IMR-90 (cell line): ENCODE measurements around the gene LY9. TPM values are rescaled to one million over a fixed set of nuclear protein-coding genes. Genes with fewer than 3 reads are reported as not detected.

Source experiments
- ATAC-seq: fragments of 200-7000 bp; cut with Tn5 transposase; 2 replicates; pipeline ENCODE4 v1.9.1; 2020; ENCODE audit warnings: low read depth, mild to moderate bottlenecking, moderate library complexity
- BruUV-seq: library from RNA; stranded (reverse); fragments of 400-500 nt; replicated peaks from 2 replicates; lab custom pipeline; 2021; lab: Mats Ljungman, UMichigan
- CTCF ChIA-PET: fragments of 300-600 bp; formaldehyde crosslinking; extraction: SDS; loops from one replicate; lab custom pipeline; 2021; ENCODE audit warnings: antibody characterized with exemption; lab: Yijun Ruan, JAX
- POLR2A ChIA-PET: fragments of 300-600 bp; sonication (Branson Sonifier 250); formaldehyde crosslinking; loops from one replicate; lab custom pipeline; 2022; ENCODE audit warnings: antibody characterized with exemption; ENCODE audit not compliant: unreplicated experiment; lab: Charles Lee
- DNase-seq: peaks from one replicate; pipeline ENCODE4 v3.0.0; 2013
- H2AFZ ChIP-seq: replicated peaks from 2 replicates; pipeline ENCODE3; 2013; ENCODE audit warnings: low read length, mild to moderate bottlenecking; ENCODE audit not compliant: poor library complexity
- H2AK5ac ChIP-seq: 2 replicates; pipeline ENCODE4 v1.6.1; 2013; ENCODE audit warnings: low read depth, low read length, inconsistent platforms
- H2AK9ac ChIP-seq: replicated peaks from 2 replicates; pipeline ENCODE3; 2013; ENCODE audit warnings: mild to moderate bottlenecking, low read depth, low read length, moderate library complexity; ENCODE audit not compliant: poor library complexity
- H2BK120ac ChIP-seq: 2 replicates; pipeline ENCODE4 v1.6.1; 2013; ENCODE audit warnings: low read depth, low read length, inconsistent platforms
- H2BK15ac ChIP-seq: 3 replicates; pipeline ENCODE4 v1.6.1; 2013; ENCODE audit warnings: low read depth, low read length, inconsistent platforms
- H2BK20ac ChIP-seq: 2 replicates; pipeline ENCODE4 v1.6.1; 2013; ENCODE audit warnings: low read depth, mild to moderate bottlenecking, inconsistent platforms, low read length, moderate library complexity
- H2BK5ac ChIP-seq: 2 replicates; pipeline ENCODE4 v1.6.1; 2013; ENCODE audit warnings: mild to moderate bottlenecking, low read depth, low read length, inconsistent platforms; ENCODE audit not compliant: poor library complexity, severe bottlenecking
- H3K14ac ChIP-seq: replicated peaks from 2 replicates; pipeline ENCODE4 v1.6.1; 2013; ENCODE audit warnings: low read depth, low read length, inconsistent platforms
- H3K18ac ChIP-seq: 2 replicates; pipeline ENCODE4 v1.6.1; 2013; ENCODE audit warnings: low read depth, low read length, control low read depth
- H3K23ac ChIP-seq: 2 replicates; pipeline ENCODE4 v1.6.1; 2013; ENCODE audit warnings: low read depth, low read length, inconsistent platforms
- H3K27ac ChIP-seq: 2 replicates; pipeline ENCODE4 v1.5.1; 2013; ENCODE audit warnings: mild to moderate bottlenecking, control low read depth, low read length; ENCODE audit not compliant: insufficient read depth
- H3K27me3 ChIP-seq: 2 replicates; pipeline ENCODE4 v1.6.1; 2013; ENCODE audit warnings: low read length; ENCODE audit not compliant: control insufficient read depth, insufficient read depth
- H3K36me3 ChIP-seq: 2 replicates; pipeline ENCODE4 v1.6.1; 2013; ENCODE audit warnings: low read length, mixed read lengths; ENCODE audit not compliant: control insufficient read depth, insufficient read depth
- H3K4ac ChIP-seq: 2 replicates; pipeline ENCODE4 v1.6.1; 2013; ENCODE audit warnings: low read depth, low read length, inconsistent platforms
- H3K4me1 ChIP-seq: 2 replicates; pipeline ENCODE4 v1.6.1; 2013; ENCODE audit warnings: low read length, mixed read lengths; ENCODE audit not compliant: control insufficient read depth, insufficient read depth
- H3K4me2 ChIP-seq: 2 replicates; pipeline ENCODE4 v1.6.1; 2013; ENCODE audit warnings: low read depth, mild to moderate bottlenecking, control low read depth, low read length, moderate library complexity
- H3K4me3 ChIP-seq: 2 replicates; pipeline ENCODE4 v1.5.1; 2013; ENCODE audit warnings: low read depth, mild to moderate bottlenecking, control low read depth, low read length, moderate library complexity; ENCODE audit not compliant: insufficient read depth
- H3K56ac ChIP-seq: 2 replicates; pipeline ENCODE4 v1.6.1; 2013; ENCODE audit warnings: low read length, inconsistent platforms; ENCODE audit not compliant: insufficient read depth; ENCODE audit errors: extremely low read depth
- H3K79me1 ChIP-seq, 2 experiments: 2 replicates each; pipeline ENCODE4 v1.6.1; 2013; ENCODE audit warnings: low read length in 2 of 2, inconsistent platforms in 1 of 2, low read depth in 1 of 2
- H3K9ac ChIP-seq: 2 replicates; pipeline ENCODE4 v1.6.1; 2013; ENCODE audit warnings: low read depth, low read length, control low read depth
- H3K9me1 ChIP-seq: 2 replicates; pipeline ENCODE4 v1.6.1; 2013; ENCODE audit warnings: low read length, inconsistent platforms; ENCODE audit not compliant: insufficient read depth
- H3K9me3 ChIP-seq: 2 replicates; pipeline ENCODE4 v1.6.1; 2013; ENCODE audit warnings: low read length; ENCODE audit not compliant: control insufficient read depth, insufficient read depth
- H4K20me1 ChIP-seq: 2 replicates; pipeline ENCODE4 v1.6.1; 2013; ENCODE audit warnings: low read length, inconsistent platforms; ENCODE audit not compliant: insufficient read depth
- H4K5ac ChIP-seq: 2 replicates; pipeline ENCODE4 v1.6.1; 2013; ENCODE audit warnings: mild to moderate bottlenecking, low read depth, low read length, control low read depth
- H4K8ac ChIP-seq, 2 experiments: 2 replicates each; pipeline ENCODE4 v1.6.1; 2013; ENCODE audit warnings: low read depth in 2 of 2, low read length in 2 of 2, control low read depth in 1 of 2, inconsistent platforms in 1 of 2
- H4K91ac ChIP-seq: 2 replicates; pipeline ENCODE4 v1.6.1; 2013; ENCODE audit warnings: low read depth, low read length, inconsistent platforms; ENCODE audit not compliant: insufficient read depth
- BHLHE40 ChIP-seq: fragments of 150-350 bp; IDR thresholded peaks from 2 replicates; pipeline ENCODE4 v1.6.1; 2016; ENCODE audit warnings: mild to moderate bottlenecking, low read depth, low read length
- CEBPB ChIP-seq: IDR thresholded peaks from 2 replicates; pipeline ENCODE4 v1.6.1; 2012; ENCODE audit warnings: low read depth, low read length, improper control_type of control experiment
- CHD1 ChIP-seq: IDR thresholded peaks from 2 replicates; pipeline ENCODE4 v1.6.1; 2012; ENCODE audit warnings: low read depth, low read length, improper control_type of control experiment
- CTCF ChIP-seq: conservative IDR thresholded peaks from 2 replicates; pipeline ENCODE4 v1.5.1; 2012; ENCODE audit warnings: mild to moderate bottlenecking, low read depth, low read length, improper control_type of control experiment
- ELK1 ChIP-seq: fragments of 150-350 bp; IDR thresholded peaks from 2 replicates; pipeline ENCODE4 v1.6.1; 2016; ENCODE audit warnings: low read depth, mild to moderate bottlenecking, low read length, moderate library complexity, borderline replicate concordance
- MAFK ChIP-seq: IDR thresholded peaks from 2 replicates; pipeline ENCODE4 v1.6.1; 2012; ENCODE audit warnings: low read depth, low read length, improper control_type of control experiment
- MAZ ChIP-seq: IDR thresholded peaks from 2 replicates; pipeline ENCODE4 v1.6.1; 2012; ENCODE audit warnings: low read depth, mild to moderate bottlenecking, low read length, improper control_type of control experiment, moderate library complexity, borderline replicate concordance
- MXI1 ChIP-seq: IDR thresholded peaks from 2 replicates; pipeline ENCODE4 v1.6.1; 2012; ENCODE audit warnings: low read depth, mild to moderate bottlenecking, low read length, moderate library complexity, borderline replicate concordance
- NFE2L2 ChIP-seq: fragments of 150-350 bp; IDR thresholded peaks from 2 replicates; pipeline ENCODE4 v1.6.1; 2016; ENCODE audit warnings: low read depth, mild to moderate bottlenecking, low read length
- RAD21 ChIP-seq: IDR thresholded peaks from 2 replicates; pipeline ENCODE4 v1.6.1; 2012; ENCODE audit warnings: low read length, improper control_type of control experiment
- RCOR1 ChIP-seq: IDR thresholded peaks from 2 replicates; pipeline ENCODE4 v1.6.1; 2012; ENCODE audit warnings: mild to moderate bottlenecking, low read length, improper control_type of control experiment; ENCODE audit not compliant: insufficient replicate concordance
- RFX5 ChIP-seq: IDR thresholded peaks from 2 replicates; pipeline ENCODE4 v1.8.0; 2012; ENCODE audit warnings: low read depth, mild to moderate bottlenecking, low read length, moderate library complexity
- SMC3 ChIP-seq: fragments of 150-350 bp; IDR thresholded peaks from 2 replicates; pipeline ENCODE4 v1.6.1; 2016; ENCODE audit warnings: low read depth, mild to moderate bottlenecking, antibody characterized with exemption, low read length, moderate library complexity
- USF2 ChIP-seq: fragments of 150-350 bp; IDR thresholded peaks from 2 replicates; pipeline ENCODE4 v1.6.1; 2017; ENCODE audit warnings: mild to moderate bottlenecking, antibody characterized with exemption, low read length, low read depth
- WGBS, 2 experiments: methylation state at CpG; one replicate each; pipeline versions ENCODE4 v1.1.5 to v1.1.7; 2013; ENCODE audit warnings: missing lambda C conversion rate in 2 of 2; ENCODE audit not compliant: insufficient read length in 1 of 2; ENCODE audit errors: extremely low coverage in 2 of 2; 5-methylcytosine and 5-hydroxymethylcytosine counted together
- dilution Hi-C: fragments of 300-500 bp; cut with HindIII; formaldehyde crosslinking; loops from one replicate; pipeline ENCODE4 v1.14.3; 2018; ENCODE audit warnings: low sequenced_read_pairs; ENCODE audit not compliant: unreplicated experiment
- in situ Hi-C: fragments of 300-500 bp; cut with MboI; formaldehyde crosslinking; loops from 3 replicates; pipeline ENCODE4 v1.14.3; 2019; ENCODE audit warnings: low sequenced_read_pairs, inconsistent platforms, mixed read lengths
- intact Hi-C: fragments of 100-400 bp; cut with micrococcal nuclease; formaldehyde crosslinking; loops from 2 replicates; pipeline ENCODE4 v1.10.0; 2022
- polyA plus RNA-seq, 3 experiments: library from polyadenylated mRNA; depleted of rRNA; stranded (reverse); fragments of >200 nt; gene quantifications; 2 replicates each; pipeline ENCODE4 v1.2.3, GENCODE V29; 2012; ENCODE audit warnings: low replicate concordance in 1 of 3
- total RNA-seq: library from RNA; depleted of rRNA; stranded (reverse); fragments of >200 nt; gene quantifications from 2 replicates; pipeline ENCODE4 v1.2.3, GENCODE V29; 2012

Gene LY9
- total and polyA plus RNA-seq, 2 of the 4 experiments (the other 2 are of a cell fraction) = not detected

- Histone ChIP-seq H4K91ac (no peak overlapping the region), H3K79me1 (no peaks in the 10 kb centered on the region), H3K23ac (no peak overlapping the region), H2AK5ac (no peak overlapping the region), H2BK120ac (no peak overlapping the region), H4K8ac (no peak overlapping the region), H3K27me3 (no peaks in the 10 kb centered on the region), H3K56ac (no peak overlapping the region), H2AFZ (no peak overlapping the region), H3K18ac (no peak overlapping the region), H4K20me1 (no peaks in the 10 kb centered on the region), H3K27ac (no peak overlapping the region), H3K9me1 (no peaks in the 10 kb centered on the region), H3K9ac (no peak overlapping the region), H2BK20ac (no peak overlapping the region), H3K36me3 (no peaks in the 10 kb centered on the region), H2BK5ac (no peak overlapping the region), H2AK9ac (no peak overlapping the region), H3K9me3 (no peaks in the 10 kb centered on the region), H3K4ac (no peak overlapping the region), H3K14ac (no peak overlapping the region), H4K5ac (no peak overlapping the region), H3K4me3 (no peak overlapping the region), H3K4me2 (no peak overlapping the region), H2BK15ac (no peak overlapping the region), H3K4me1 (no peaks in the 10 kb centered on the region)
- intact Hi-C loops = no loop called here
- ChIA-PET POLR2A (no interaction called here), CTCF (no interaction called here)
- in situ Hi-C loops = no loop called here
- DNase-seq (no peak), ATAC-seq (no peak)
- no peak for TF ChIP-seq USF2
- TF ChIP-seq CHD1 = no peak
- TF ChIP-seq ELK1 = no peak
- no peak for TF ChIP-seq RFX5
- no peak for TF ChIP-seq MXI1
- TF ChIP-seq RAD21 = no peak
- no peak for TF ChIP-seq MAZ
- no peak for TF ChIP-seq RCOR1
- no peak for TF ChIP-seq CTCF
- no peak for TF ChIP-seq CEBPB
- no peak for TF ChIP-seq SMC3
- no peak for TF ChIP-seq BHLHE40
- no peak for TF ChIP-seq NFE2L2
- TF ChIP-seq MAFK = no peak
- 62% methylated on average over 3 of the region's 6 CpGs; no CpG with 5 or more reads in 1 of the 2 experiments for WGBS, 2 experiments
- dilution Hi-C loops = no loop called here
- no TSS peak for BruUV-seq
These were observed 18.3 kb downstream of the LY9 start for GRCh38 chr1:160814316-160814715.
